ENCODE results near the gene ST6GALNAC3.
"Not testable (repeated sequence)": the region's sequence is repeated elsewhere in the genome, so short reads cannot be mapped to it uniquely, and the experiment has no call there.

ST6GALNAC3 gene

DNA sequence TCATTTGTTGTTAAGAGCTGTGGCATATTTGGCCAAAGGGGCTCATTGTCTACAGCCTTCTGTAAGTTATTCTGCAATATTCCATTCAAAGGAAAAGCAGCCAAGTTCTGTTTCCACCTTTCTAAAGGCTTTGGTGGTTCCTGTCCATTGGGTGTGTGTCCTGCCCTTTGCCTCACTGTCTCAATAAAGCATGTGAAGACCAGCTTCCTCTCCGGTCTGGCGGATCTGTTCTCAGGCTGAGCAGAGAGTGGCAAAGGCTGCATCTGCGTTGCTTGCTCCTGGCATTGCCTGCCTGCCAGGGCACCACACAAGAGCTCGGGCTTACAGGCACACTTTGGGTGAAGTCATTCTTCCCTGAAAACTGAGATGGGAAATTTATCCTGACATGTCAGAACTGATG, 34.9 kb downstream of the ST6GALNAC3 start:
- no peak for DNase-seq (ENCODE audit: low read depth)

DNA sequence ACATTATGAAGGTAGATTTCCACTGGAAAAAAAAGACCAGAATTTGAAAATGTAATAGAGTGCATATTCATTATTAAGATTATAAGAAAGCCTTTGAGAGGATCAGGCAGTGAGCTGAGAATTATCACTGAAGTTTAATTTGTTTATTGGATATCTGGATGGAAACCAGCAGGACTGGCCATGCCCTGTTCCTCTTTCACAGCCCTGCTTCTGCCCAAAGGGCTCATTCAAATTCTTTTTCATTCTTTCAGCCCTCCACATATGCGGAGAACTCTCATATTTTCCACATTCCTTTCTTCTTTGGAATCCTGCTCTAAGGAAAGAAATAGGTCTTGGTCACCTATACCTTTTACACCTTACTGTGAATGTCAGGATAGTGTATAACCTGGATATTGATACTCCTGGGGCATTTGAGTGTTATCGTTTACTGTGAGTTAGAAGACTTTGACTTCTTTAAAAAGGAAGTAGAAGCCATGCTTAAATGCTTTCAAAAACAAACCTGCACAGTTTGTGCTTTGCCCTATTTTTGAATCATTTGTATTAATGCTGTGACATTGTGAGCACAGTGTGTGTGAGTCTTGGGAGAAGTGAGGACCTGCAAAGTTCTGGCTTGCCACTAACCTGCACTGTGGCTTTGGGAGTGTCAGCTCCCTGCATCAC, 35.5 kb downstream of the ST6GALNAC3 start:
- DNase-seq (ENCODE audit: low read depth) = no peak

GRCh38 chr1:76110666-76111065, 36.1 kb downstream of the ST6GALNAC3 start:
- DNase-seq (ENCODE audit: low read depth) = no peak

DNA sequence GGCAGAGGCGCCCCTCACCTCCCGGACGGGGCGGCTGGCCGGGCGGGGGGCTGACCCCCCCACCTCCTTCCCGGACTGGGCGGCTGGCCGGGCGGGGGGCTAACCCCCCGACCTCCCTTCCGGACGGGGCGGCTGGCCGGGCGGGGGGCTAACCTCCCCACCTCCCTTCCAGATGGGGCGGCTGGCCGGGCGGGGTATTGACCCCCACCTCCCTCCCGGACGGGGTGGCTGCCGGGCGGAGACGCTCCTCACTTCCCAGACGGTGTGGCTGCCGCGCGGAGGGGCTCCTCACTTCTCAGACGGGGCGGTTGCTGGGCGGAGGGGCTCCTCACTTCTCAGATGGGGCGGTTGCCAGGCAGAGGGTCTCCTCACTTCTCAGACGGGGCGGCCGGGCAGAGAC, 37.8 kb downstream of the ST6GALNAC3 start:
- DNase-seq (ENCODE audit: low read depth) = not testable (repeated sequence)

GRCh38 chr1:76113446-76113845, 38.9 kb downstream of the ST6GALNAC3 start:
- DNase-seq (ENCODE audit: low read depth) = no peak

DNA sequence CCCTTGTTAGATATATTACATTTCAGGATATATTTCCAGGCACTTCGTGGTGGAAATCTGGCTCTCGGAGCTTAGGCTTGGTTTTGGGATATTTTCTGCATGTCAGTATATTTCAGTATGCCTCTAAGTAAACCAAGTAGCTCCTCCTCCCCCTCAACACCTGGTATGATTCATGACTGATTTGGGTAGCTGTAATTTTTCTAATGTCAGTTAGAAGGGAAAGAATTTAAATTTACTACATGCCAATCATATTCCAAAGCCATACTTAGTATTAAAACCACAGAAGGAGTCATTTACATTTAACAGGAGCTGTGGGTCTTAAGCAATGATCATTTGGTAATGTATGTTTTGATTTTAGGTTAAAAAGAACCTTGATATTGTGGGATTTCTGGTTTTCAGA, 40.6 kb downstream of the ST6GALNAC3 start:
- DNase-seq (ENCODE audit: low read depth) = no peak

DNA sequence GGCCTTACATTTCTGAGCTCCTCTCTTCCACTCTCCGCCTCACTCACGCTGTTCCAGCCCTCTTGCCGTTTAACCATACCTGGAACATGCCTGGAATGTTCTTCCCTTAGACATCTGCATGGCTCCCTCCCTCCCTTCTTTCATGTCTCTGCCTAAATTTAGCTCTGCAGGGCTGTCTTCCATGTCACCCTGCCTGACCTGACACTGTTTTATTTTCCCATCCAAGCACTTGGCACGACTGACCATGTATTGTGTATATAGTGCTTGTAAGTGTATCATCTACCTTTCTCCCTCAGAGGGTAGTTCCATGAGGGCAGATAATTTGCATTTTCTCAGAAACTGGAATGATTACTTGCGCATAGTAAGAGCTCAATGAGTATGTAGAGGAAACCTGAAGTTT, 47.3 kb downstream of the ST6GALNAC3 start:
- no peak for DNase-seq (ENCODE audit: low read depth)

- DNase-seq (ENCODE audit: low read depth) = no peak
These were observed 47.7 kb downstream of the ST6GALNAC3 start for GRCh38 chr1:76122271-76122670.

- DNase-seq (ENCODE audit: low read depth) = not testable (repeated sequence)
These were observed 49.0 kb downstream of the ST6GALNAC3 start for GRCh38 chr1:76123411-76124064.

DNA sequence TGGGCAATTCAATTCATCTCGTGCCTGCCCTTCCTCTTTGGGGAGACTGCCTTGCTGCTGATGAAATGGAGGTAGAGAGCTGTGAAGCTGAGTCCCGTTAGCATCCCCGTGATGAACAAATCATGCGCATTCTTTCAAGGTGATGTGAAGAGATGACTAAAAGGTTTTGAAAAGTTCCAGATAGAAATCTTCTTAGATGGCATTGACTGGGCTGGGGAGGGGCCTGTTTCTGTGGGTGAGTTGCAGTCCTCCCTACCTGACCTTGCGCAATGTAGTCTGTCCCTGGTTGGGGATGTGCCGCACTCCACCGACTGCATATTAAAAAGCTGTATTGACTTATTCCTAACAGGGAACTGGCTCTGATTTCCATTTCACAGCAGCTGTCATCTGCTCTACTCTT, 49.6 kb downstream of the ST6GALNAC3 start:
- DNase-seq (ENCODE audit: low read depth) = peak; percentile 53

- DNase-seq (ENCODE audit: low read depth) = no peak
These were observed 51.1 kb downstream of the ST6GALNAC3 start for GRCh38 chr1:76125473-76126219.

GRCh38 chr1:76128096-76128495, 53.5 kb downstream of the ST6GALNAC3 start:
- DNase-seq (ENCODE audit: low read depth) = no peak

GRCh38 chr1:76129731-76130130, 55.2 kb downstream of the ST6GALNAC3 start:
- no peak for DNase-seq (ENCODE audit: low read depth)

GRCh38 chr1:76130992-76131391, 56.4 kb downstream of the ST6GALNAC3 start:
- no peak for DNase-seq (ENCODE audit: low read depth)

DNA sequence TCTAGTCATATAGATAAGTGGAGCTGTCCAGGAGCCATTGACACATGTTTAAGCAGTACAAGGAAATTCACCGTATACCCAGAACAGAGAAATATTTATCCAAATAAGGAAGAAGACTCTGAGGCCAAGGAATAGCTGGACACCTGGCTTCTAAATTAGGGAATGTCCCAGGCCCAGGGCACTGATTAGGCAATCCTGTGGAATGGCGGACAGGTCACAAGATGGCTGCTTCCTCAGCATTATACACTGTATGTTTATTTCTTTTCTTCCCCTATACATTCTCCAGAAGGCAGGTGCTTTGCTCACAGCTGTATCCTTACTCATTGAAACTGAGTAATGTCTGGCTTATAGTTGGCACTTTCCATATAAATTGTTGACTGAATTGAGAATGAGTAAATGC, 59.4 kb downstream of the ST6GALNAC3 start:
- no peak for DNase-seq (ENCODE audit: low read depth)

DNA sequence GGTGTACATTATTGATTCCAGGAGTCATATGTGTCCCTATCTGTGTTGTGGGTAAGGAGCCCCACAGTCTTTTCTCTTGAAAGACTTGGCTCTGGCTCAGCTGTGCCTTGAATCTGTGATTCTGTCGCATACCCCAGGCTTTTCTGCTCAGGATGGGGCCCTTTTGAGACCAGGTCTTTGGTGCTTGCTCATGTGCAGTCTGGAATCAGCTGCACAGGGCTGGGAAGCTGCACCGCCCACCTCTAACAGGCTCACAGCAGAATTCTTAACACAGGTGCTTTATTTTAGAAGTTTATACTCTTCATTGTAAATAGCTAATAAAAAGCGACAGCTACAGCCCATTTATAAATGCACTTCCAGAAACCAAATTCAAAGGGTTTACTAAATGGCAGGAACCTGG, 61.3 kb downstream of the ST6GALNAC3 start:
- DNase-seq (ENCODE audit: low read depth) = no peak

GRCh38 chr1:76136894-76137293, 62.3 kb downstream of the ST6GALNAC3 start:
- no peak for DNase-seq (ENCODE audit: low read depth)

- DNase-seq (ENCODE audit: low read depth) = no peak
These were observed 63.2 kb downstream of the ST6GALNAC3 start for GRCh38 chr1:76137746-76138145.

DNA sequence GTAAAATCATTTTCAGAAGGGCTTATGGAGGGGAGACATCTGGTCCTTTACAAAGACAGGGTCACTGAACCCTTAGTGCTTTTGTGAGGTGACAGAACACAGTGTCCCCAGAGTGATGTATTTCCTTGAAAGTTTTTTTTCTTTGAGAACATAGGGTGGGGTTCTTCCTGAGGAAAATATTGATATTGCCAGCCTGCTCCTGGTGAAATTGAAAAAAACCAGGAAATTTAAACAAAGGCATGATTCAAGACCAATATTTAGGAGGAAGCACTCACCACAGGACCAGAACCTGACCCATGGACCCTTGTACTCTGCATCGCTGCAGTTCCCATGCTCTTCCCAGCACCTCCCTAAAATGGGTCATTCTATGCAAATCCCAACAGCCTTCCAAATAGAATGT, 63.7 kb downstream of the ST6GALNAC3 start:
- no peak for DNase-seq (ENCODE audit: low read depth)

DNA sequence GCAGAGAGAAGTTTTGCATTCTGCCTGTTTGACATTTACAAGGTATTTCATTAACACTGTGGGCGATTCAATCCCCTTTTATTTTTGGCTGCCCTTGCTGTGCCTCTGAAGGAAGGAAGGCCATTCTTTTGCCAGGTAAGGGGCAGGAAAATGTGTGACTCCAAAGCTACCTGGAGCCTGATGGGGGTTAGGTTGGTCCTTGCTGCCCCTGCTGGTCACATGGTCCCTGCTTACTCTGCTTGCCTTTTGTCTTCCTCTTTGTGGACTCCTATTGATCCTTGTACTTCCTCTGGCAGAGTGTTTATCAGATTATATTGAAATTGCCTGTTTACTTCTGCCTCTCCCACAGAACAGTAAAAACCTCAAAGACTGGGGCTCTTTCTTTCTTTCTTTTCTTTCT, 65.7 kb downstream of the ST6GALNAC3 start:
- DNase-seq (ENCODE audit: low read depth) = no peak

- DNase-seq (ENCODE audit: low read depth) = no peak
These were observed 67.4 kb downstream of the ST6GALNAC3 start for GRCh38 chr1:76141929-76142328.

- DNase-seq (ENCODE audit: low read depth) = no peak
These were observed 68.4 kb downstream of the ST6GALNAC3 start for GRCh38 chr1:76142771-76143540.
